Neural crest cell (in vitro differentiated cells): ENCODE measurements around the gene CCDC181. TPM values are rescaled to one million over a fixed set of nuclear protein-coding genes. Genes with fewer than 3 reads are reported as not detected.

Experiments used
- DNase-seq: peaks from one replicate; pipeline ENCODE4 v3.0.0; 2021; ENCODE audit warnings: low read depth, mixed read lengths, low spot score
- H3K27ac Mint-ChIP-seq: one replicate; pipeline ENCODE4 v1.8.0; 2021; ENCODE audit warnings: mild to moderate bottlenecking, mixed read lengths; ENCODE audit not compliant: unreplicated experiment
- H3K27me3 Mint-ChIP-seq: 2 replicates; pipeline ENCODE4 v1.8.0; 2021; ENCODE audit warnings: low read depth, mild to moderate bottlenecking, mixed read lengths
- H3K36me3 Mint-ChIP-seq: 2 replicates; pipeline ENCODE4 v1.8.0; 2021; ENCODE audit warnings: low read depth, mild to moderate bottlenecking, mixed read lengths
- H3K4me1 Mint-ChIP-seq: 2 replicates; pipeline ENCODE4 v1.8.0; 2021; ENCODE audit warnings: mixed read lengths
- H3K4me3 Mint-ChIP-seq: one replicate; pipeline ENCODE4 v1.8.0; 2021; ENCODE audit warnings: mild to moderate bottlenecking, mixed read lengths
- H3K9me3 Mint-ChIP-seq: 2 replicates; pipeline ENCODE4 v1.8.0; 2021; ENCODE audit warnings: mixed read lengths
- total RNA-seq: library from RNA; stranded (reverse); gene quantifications from 2 replicates; pipeline ENCODE4 v1.2.1, GENCODE V29; 2021
- TF ChIP-seq, protein P1 (sequence below): fragments of 200-600 bp; sonication (generic); conservative IDR thresholded peaks from 2 replicates; pipeline ENCODE4 v1.5.0; 2021; ENCODE audit warnings: antibody characterized with exemption, mild to moderate bottlenecking

CCDC181 gene
- total RNA-seq, 1 donor from 2014 or later: 7.5 TPM

DNA sequence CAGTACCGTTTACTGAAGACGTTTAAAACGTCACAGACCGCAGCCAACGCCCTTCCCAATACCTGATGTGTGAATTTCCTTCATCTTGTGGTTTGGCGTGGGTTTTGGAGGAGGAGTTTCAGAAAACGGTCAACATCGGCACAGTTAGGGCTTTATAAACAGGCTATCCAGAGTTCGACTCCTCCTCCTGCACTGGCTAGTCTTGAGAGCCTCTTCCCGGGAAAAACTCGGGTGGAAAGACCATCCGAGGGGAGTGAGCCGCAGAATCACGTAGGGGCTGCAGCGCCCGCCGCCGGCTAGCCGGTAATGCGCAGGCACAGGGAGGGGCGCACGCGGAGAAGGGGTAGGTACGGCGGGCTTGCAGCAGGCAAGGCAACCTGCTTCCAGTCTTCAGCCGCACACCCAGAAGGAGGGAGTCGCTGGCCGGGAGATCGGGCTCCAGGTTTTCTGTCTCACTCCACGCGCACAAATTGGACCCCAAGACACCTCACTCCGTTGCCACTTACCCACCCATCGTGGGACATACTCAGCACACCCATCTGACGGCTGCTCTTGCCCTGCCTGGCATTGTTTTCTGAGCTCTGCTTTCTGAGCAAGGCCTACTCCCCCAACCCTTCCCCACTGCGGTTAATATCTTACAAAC lies 33.0 kb upstream of the CCDC181 start:
- H3K27ac Mint-ChIP-seq: no peak overlapping the region
- DNase-seq: no peak
- TF ChIP-seq, protein P1, sequence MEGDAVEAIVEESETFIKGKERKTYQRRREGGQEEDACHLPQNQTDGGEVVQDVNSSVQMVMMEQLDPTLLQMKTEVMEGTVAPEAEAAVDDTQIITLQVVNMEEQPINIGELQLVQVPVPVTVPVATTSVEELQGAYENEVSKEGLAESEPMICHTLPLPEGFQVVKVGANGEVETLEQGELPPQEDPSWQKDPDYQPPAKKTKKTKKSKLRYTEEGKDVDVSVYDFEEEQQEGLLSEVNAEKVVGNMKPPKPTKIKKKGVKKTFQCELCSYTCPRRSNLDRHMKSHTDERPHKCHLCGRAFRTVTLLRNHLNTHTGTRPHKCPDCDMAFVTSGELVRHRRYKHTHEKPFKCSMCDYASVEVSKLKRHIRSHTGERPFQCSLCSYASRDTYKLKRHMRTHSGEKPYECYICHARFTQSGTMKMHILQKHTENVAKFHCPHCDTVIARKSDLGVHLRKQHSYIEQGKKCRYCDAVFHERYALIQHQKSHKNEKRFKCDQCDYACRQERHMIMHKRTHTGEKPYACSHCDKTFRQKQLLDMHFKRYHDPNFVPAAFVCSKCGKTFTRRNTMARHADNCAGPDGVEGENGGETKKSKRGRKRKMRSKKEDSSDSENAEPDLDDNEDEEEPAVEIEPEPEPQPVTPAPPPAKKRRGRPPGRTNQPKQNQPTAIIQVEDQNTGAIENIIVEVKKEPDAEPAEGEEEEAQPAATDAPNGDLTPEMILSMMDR: no peak
- peaks cover 6% of the 10 kb centered on the region for H3K36me3 Mint-ChIP-seq
- peaks cover 2% of the 10 kb centered on the region for H3K9me3 Mint-ChIP-seq
- no peaks in the 10 kb centered on the region for H3K4me1 Mint-ChIP-seq
- H3K27me3 Mint-ChIP-seq: no peaks in the 10 kb centered on the region
- H3K4me3 Mint-ChIP-seq: no peak overlapping the region

DNA sequence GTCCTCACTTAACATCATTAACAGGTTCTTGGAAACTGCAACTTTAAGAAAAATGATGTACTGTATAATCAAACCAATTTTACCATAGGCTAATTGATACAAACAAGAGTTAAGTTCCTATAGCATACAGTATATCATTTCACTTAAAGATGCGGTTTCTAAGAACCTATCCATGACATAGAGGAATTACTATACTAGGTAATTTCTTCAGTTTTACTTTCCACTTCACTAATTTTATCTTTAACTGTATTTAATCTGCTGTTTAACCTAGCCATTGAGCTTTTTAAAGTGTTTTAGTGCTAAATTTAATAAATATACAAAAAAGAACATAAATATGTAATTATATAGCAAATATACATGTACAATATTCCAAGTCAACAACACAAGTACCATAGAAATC lies 30.2 kb upstream of the CCDC181 start:
- Mint-ChIP-seq H3K4me1 (no peaks in the 10 kb centered on the region), H3K27ac (no peak overlapping the region), H3K27me3 (no peaks in the 10 kb centered on the region), H3K9me3 (peaks cover 2% of the 10 kb centered on the region), H3K36me3 (peaks cover 3% of the 10 kb centered on the region), H3K4me3 (no peak overlapping the region)
- TF ChIP-seq, protein P1: no peak
- DNase-seq: no peak

DNA sequence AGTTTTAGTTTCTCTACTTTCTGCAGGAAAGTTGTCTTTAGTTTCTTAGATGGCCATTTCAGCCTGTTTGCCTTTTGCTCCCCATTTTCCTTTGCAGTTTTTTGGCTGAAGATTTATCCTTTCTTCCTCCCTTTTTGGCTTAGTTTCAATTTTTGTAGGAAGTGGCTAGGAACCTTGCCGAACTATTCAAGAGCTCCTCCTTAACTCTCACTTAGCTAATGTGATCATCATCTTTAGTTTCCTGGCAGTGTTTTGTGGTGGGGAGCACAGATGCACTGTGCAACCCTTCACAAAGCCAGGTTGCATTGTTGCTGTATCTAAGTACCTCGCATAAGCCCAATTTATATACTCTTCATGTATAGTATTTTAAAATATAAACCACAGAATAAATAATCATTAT lies 28.8 kb upstream of the CCDC181 start:
- Mint-ChIP-seq H3K4me3 (no peak overlapping the region), H3K27ac (no peak overlapping the region), H3K27me3 (no peaks in the 10 kb centered on the region), H3K9me3 (peaks cover 2% of the 10 kb centered on the region), H3K36me3 (no peaks in the 10 kb centered on the region), H3K4me1 (no peaks in the 10 kb centered on the region)
- TF ChIP-seq, protein P1: no peak
- DNase-seq: no peak

DNA sequence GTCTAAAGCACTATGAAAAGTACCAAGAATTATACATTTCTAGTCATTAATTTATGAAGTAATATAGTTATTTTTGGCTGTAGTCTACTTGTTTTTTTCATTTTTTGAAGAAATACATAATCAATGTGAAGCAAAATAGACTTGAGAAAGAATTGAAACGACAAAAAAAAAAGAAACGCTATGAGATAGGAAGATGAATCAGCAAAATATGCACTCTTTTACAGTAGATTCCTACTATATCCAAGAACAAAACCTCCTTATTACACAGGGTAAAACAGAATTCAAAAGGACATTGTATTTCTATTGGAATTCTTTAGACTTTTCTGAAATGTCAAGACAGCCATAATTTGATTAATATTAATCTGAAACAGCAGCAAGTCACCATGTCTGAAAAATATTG lies 25.6 kb upstream of the CCDC181 start:
- Mint-ChIP-seq H3K4me1 (no peaks in the 10 kb centered on the region), H3K27me3 (no peaks in the 10 kb centered on the region), H3K36me3 (no peaks in the 10 kb centered on the region), H3K27ac (no peak overlapping the region), H3K9me3 (peaks cover 2% of the 10 kb centered on the region), H3K4me3 (no peak overlapping the region)
- TF ChIP-seq, protein P1: no peak
- DNase-seq: no peak

DNA sequence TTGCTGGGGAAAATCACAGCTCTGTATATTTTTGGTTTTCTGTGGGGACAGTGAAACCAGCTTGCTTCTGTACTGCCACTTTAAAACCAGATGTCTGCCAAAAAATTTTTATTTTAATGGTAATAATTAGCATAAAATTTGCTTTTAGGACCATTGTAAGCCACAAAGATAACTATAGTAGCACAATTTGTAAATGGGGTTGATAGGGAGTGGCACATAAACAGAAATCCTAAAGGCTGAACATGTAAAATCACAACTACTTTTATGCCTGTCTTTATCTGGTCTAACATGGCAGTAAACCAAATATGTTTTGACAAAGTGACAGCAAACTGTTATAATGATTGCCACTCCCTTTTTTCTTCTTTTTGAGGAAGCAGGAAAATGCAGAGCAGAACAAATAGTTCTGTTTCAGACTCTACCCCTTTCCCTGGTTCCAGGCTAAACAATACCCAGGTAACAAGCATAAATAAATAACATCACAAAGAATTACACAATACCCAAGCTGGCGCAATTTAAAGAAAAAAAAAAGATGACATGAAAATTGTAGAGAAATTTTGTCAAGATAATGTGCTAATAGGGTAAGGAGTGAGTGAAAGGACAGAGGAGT lies 24.0 kb upstream of the CCDC181 start:
- Mint-ChIP-seq H3K27me3 (no peaks in the 10 kb centered on the region), H3K4me1 (no peaks in the 10 kb centered on the region), H3K9me3 (peaks cover 2% of the 10 kb centered on the region), H3K27ac (no peak overlapping the region), H3K4me3 (no peak overlapping the region), H3K36me3 (no peaks in the 10 kb centered on the region)
- TF ChIP-seq, protein P1: no peak
- DNase-seq: no peak
